HEK293 (cell line): Measurements from ENCODE around the gene SERPINB6.

Experiments
- GLIS1 ChIP-seq: fragments of 450-650 bp; formaldehyde crosslinking; IDR thresholded peaks from 2 replicates; pipeline ENCODE4 v1.5.1; 2016; ENCODE audit warnings: missing biosample characterization, missing genetic modification characterization
- HOXA7 ChIP-seq: sonication (generic); formaldehyde crosslinking; IDR thresholded peaks from 2 replicates; pipeline ENCODE4 v1.8.1; 2022; ENCODE audit warnings: missing genetic modification reagents, borderline replicate concordance
- HOXD13 ChIP-seq: sonication (generic); formaldehyde crosslinking; IDR thresholded peaks from 2 replicates; pipeline ENCODE4 v1.8.0; 2022; ENCODE audit warnings: missing genetic modification reagents, borderline replicate concordance
- IKZF3 ChIP-seq: fragments of 450-650 bp; IDR thresholded peaks from 2 replicates; pipeline ENCODE4 v1.5.0; 2018; ENCODE audit warnings: missing biosample characterization, mild to moderate bottlenecking, missing genetic modification characterization, moderate library complexity
- MEIS1 ChIP-seq: sonication (generic); formaldehyde crosslinking; IDR thresholded peaks from 2 replicates; pipeline ENCODE4 v1.8.1; 2022; ENCODE audit warnings: missing genetic modification reagents, mild to moderate bottlenecking, borderline replicate concordance
- MYNN ChIP-seq: fragments of 450-650 bp; formaldehyde crosslinking; IDR thresholded peaks from 2 replicates; pipeline ENCODE4 v1.5.1; 2016; ENCODE audit warnings: missing biosample characterization, missing genetic modification characterization, borderline replicate concordance
- OSR2 ChIP-seq: fragments of 450-650 bp; formaldehyde crosslinking; IDR thresholded peaks from 2 replicates; pipeline ENCODE4 v1.5.1; 2016; ENCODE audit warnings: missing biosample characterization, missing genetic modification characterization
- ZBTB1 ChIP-seq: fragments of 450-650 bp; formaldehyde crosslinking; IDR thresholded peaks from 2 replicates; pipeline ENCODE4 v1.5.1; 2016; ENCODE audit warnings: missing biosample characterization, missing genetic modification characterization
- ZNF10 ChIP-seq: fragments of 450-650 bp; formaldehyde crosslinking; IDR thresholded peaks from 2 replicates; pipeline ENCODE4 v1.5.1; 2017; ENCODE audit warnings: missing biosample characterization, missing genetic modification characterization
- ZNF140 ChIP-seq: fragments of 450-650 bp; formaldehyde crosslinking; IDR thresholded peaks from 2 replicates; pipeline ENCODE4 v1.5.1; 2016; ENCODE audit warnings: missing biosample characterization, missing genetic modification characterization
- ZNF174 ChIP-seq: fragments of 450-650 bp; formaldehyde crosslinking; IDR thresholded peaks from 2 replicates; pipeline ENCODE4 v1.5.0; 2017; ENCODE audit warnings: missing biosample characterization, mild to moderate bottlenecking, missing genetic modification characterization
- ZNF2 ChIP-seq: fragments of 450-650 bp; formaldehyde crosslinking; IDR thresholded peaks from 2 replicates; pipeline ENCODE4 v1.5.1; 2016; ENCODE audit warnings: missing biosample characterization, missing genetic modification characterization
- ZNF391 ChIP-seq: fragments of 450-650 bp; formaldehyde crosslinking; IDR thresholded peaks from 2 replicates; pipeline ENCODE4 v1.5.1; 2016; ENCODE audit warnings: low read depth, missing biosample characterization, missing genetic modification characterization, borderline replicate concordance
- ZNF416 ChIP-seq: fragments of 450-650 bp; formaldehyde crosslinking; IDR thresholded peaks from 2 replicates; pipeline ENCODE4 v1.5.1; 2016; ENCODE audit warnings: missing biosample characterization, missing genetic modification characterization
- ZNF433 ChIP-seq: fragments of 450-650 bp; formaldehyde crosslinking; IDR thresholded peaks from 2 replicates; pipeline ENCODE4 v1.5.1; 2016; ENCODE audit warnings: missing biosample characterization, missing genetic modification characterization, low read depth
- ZNF555 ChIP-seq: fragments of 450-650 bp; formaldehyde crosslinking; conservative IDR thresholded peaks from 2 replicates; pipeline ENCODE4 v1.5.1; 2017; ENCODE audit warnings: missing biosample characterization, mild to moderate bottlenecking, missing genetic modification characterization, inconsistent platforms
- ZNF596 ChIP-seq: fragments of 450-650 bp; IDR thresholded peaks from 2 replicates; pipeline ENCODE4 v1.5.0; 2018; ENCODE audit warnings: missing biosample characterization, mild to moderate bottlenecking, missing genetic modification characterization, moderate library complexity
- ZNF621 ChIP-seq: fragments of 450-650 bp; formaldehyde crosslinking; IDR thresholded peaks from 2 replicates; pipeline ENCODE4 v1.5.1; 2017; ENCODE audit warnings: missing biosample characterization, missing genetic modification characterization
- ZNF623 ChIP-seq: fragments of 450-650 bp; formaldehyde crosslinking; IDR thresholded peaks from 2 replicates; pipeline ENCODE4 v1.5.1; 2016; ENCODE audit warnings: missing biosample characterization, missing genetic modification characterization
- ZNF664 ChIP-seq: fragments of 450-650 bp; formaldehyde crosslinking; IDR thresholded peaks from 2 replicates; pipeline ENCODE4 v1.5.1; 2016; ENCODE audit warnings: missing biosample characterization, missing genetic modification characterization
- ZNF768 ChIP-seq: fragments of 450-650 bp; formaldehyde crosslinking; IDR thresholded peaks from 2 replicates; pipeline ENCODE4 v1.5.1; 2018; ENCODE audit warnings: missing biosample characterization, mild to moderate bottlenecking, missing genetic modification characterization
- ZNF791 ChIP-seq: fragments of 450-650 bp; formaldehyde crosslinking; IDR thresholded peaks from 2 replicates; pipeline ENCODE4 v1.5.1; 2016; ENCODE audit warnings: missing biosample characterization, missing genetic modification characterization
- TF ChIP-seq, protein P1 (sequence below): fragments of 450-650 bp; formaldehyde crosslinking; IDR thresholded peaks from 2 replicates; pipeline ENCODE4 v1.5.1; 2016; ENCODE audit warnings: missing biosample characterization, missing genetic modification characterization
- TF ChIP-seq, protein P2 (sequence below): fragments of 450-650 bp; formaldehyde crosslinking; IDR thresholded peaks from 2 replicates; pipeline ENCODE4 v1.5.1; 2016; ENCODE audit warnings: missing biosample characterization, missing genetic modification characterization
- TF ChIP-seq, protein P3 (sequence below): fragments of 450-650 bp; formaldehyde crosslinking; IDR thresholded peaks from 2 replicates; pipeline ENCODE4 v1.5.1; 2016; ENCODE audit warnings: missing biosample characterization, missing genetic modification characterization
- TF ChIP-seq, protein P4 (sequence below): fragments of 450-650 bp; formaldehyde crosslinking; IDR thresholded peaks from 2 replicates; pipeline ENCODE4; 2016; ENCODE audit warnings: missing biosample characterization, missing genetic modification characterization

Gene SERPINB6

DNA sequence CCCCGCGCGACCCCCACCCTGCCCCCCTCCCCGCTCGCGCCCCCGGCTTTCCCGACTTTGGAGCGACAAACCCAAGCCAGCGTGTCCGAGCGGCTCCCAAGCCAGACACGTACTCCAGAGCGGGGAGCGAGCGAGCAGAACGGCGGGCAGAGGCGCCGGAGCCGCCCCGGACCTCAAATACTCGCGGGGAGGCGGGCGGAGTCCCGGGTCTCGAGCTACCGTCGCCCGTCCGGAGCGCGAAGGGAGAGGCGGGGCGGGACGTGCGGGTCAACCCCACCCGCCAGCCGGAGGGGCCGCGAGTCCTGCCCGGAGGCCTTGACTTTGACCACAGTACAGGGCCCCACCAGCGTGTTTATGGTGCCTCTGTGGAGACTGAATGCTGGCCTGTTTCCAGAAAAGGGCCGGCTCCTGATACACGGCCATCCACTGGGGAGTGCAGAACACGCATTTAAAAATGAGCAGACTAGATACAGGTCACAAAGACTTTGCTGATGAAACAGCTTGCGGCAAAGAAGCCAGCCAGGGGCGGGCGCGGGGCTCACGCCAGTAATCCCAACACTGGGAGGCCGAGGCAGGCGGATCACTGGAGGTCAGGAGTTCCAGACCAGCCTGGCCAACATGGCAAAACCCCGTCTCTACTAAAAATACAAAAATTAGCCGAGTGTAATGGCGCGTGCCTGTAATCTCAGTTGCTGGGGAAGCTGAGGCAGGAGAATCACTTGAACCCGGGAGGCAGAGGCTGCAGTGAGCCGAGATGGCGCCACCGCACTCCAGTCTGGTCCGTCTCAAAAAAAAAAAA, at the start of gene SERPINB6 (continued):
- TF ChIP-seq, protein P1, sequence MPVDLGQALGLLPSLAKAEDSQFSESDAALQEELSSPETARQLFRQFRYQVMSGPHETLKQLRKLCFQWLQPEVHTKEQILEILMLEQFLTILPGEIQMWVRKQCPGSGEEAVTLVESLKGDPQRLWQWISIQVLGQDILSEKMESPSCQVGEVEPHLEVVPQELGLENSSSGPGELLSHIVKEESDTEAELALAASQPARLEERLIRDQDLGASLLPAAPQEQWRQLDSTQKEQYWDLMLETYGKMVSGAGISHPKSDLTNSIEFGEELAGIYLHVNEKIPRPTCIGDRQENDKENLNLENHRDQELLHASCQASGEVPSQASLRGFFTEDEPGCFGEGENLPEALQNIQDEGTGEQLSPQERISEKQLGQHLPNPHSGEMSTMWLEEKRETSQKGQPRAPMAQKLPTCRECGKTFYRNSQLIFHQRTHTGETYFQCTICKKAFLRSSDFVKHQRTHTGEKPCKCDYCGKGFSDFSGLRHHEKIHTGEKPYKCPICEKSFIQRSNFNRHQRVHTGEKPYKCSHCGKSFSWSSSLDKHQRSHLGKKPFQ (tag by site-specific recombination) = 0 out of 2 replicates have a peak, but pooled peaks have one; percentile 10
- no peak for TF ChIP-seq ZNF174 (tag by site-specific recombination)
- no peak for TF ChIP-seq OSR2 (tag by site-specific recombination)
- TF ChIP-seq MYNN (tag by site-specific recombination) = no peak
- peak; percentile 38; the same call in 1 of the 2 replicates for TF ChIP-seq ZNF2
- TF ChIP-seq ZNF433 (tag by site-specific recombination) = no peak
- TF ChIP-seq, protein P2, sequence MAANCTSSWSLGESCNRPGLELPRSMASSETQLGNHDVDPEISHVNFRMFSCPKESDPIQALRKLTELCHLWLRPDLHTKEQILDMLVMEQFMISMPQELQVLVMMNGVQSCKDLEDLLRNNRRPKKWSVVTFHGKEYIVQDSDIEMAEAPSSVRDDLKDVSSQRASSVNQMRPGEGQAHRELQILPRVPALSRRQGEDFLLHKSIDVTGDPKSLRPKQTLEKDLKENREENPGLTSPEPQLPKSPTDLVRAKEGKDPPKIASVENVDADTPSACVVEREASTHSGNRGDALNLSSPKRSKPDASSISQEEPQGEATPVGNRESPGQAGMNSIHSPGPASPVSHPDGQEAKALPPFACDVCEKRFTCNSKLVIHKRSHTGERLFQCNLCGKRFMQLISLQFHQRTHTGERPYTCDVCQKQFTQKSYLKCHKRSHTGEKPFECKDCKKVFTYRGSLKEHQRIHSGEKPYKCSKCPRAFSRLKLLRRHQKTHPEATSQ = no peak
- TF ChIP-seq ZBTB1 = no peak
- no peak for TF ChIP-seq ZNF621 (tag by site-specific recombination)
- TF ChIP-seq IKZF3 (tag by site-specific recombination) = no peak
- no peak for TF ChIP-seq ZNF623 (tag by site-specific recombination)
- TF ChIP-seq ZNF10 = 0 out of 2 replicates have a peak, but pooled peaks have one; percentile 40
- TF ChIP-seq ZNF140 (tag by site-specific recombination) = no peak
- TF ChIP-seq, protein P3, sequence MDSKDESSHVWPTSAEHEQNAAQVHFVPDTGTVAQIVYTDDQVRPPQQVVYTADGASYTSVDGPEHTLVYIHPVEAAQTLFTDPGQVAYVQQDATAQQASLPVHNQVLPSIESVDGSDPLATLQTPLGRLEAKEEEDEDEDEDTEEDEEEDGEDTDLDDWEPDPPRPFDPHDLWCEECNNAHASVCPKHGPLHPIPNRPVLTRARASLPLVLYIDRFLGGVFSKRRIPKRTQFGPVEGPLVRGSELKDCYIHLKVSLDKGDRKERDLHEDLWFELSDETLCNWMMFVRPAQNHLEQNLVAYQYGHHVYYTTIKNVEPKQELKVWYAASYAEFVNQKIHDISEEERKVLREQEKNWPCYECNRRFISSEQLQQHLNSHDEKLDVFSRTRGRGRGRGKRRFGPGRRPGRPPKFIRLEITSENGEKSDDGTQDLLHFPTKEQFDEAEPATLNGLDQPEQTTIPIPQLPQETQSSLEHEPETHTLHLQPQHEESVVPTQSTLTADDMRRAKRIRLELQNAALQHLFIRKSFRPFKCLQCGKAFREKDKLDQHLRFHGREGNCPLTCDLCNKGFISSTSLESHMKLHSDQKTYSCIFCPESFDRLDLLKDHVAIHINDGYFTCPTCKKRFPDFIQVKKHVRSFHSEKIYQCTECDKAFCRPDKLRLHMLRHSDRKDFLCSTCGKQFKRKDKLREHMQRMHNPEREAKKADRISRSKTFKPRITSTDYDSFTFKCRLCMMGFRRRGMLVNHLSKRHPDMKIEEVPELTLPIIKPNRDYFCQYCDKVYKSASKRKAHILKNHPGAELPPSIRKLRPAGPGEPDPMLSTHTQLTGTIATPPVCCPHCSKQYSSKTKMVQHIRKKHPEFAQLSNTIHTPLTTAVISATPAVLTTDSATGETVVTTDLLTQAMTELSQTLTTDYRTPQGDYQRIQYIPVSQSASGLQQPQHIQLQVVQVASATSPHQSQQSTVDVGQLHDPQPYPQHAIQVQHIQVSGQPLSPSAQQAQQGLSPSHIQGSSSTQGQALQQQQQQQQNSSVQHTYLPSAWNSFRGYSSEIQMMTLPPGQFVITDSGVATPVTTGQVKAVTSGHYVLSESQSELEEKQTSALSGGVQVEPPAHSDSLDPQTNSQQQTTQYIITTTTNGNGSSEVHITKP (tag by site-specific recombination) = peak; percentile 74
- 0 out of 2 replicates have a peak, but pooled peaks have one; percentile 11 for TF ChIP-seq ZNF596
- no peak for TF ChIP-seq ZNF768 (tag by site-specific recombination)
- TF ChIP-seq ZNF664 (tag by site-specific recombination) = no peak
- TF ChIP-seq GLIS1 (tag by site-specific recombination) = 0 out of 2 replicates have a peak, but pooled peaks have one; percentile 14
- TF ChIP-seq ZNF416 = no peak
- TF ChIP-seq HOXD13 = no peak
- TF ChIP-seq ZNF791 (tag by site-specific recombination) = no peak
- TF ChIP-seq, protein P4, sequence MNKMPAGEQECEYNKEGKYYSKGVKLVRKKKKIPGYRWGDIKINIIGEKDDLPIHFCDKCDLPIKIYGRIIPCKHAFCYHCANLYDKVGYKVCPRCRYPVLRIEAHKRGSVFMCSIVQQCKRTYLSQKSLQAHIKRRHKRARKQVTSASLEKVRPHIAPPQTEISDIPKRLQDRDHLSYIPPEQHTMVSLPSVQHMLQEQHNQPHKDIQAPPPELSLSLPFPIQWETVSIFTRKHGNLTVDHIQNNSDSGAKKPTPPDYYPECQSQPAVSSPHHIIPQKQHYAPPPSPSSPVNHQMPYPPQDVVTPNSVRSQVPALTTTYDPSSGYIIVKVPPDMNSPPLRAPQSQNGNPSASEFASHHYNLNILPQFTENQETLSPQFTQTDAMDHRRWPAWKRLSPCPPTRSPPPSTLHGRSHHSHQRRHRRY (tag by site-specific recombination) = no peak
- no peak for TF ChIP-seq HOXA7 (CRISPR knock-in tag)
- no peak for TF ChIP-seq ZNF555 (tag by site-specific recombination)
- no peak for TF ChIP-seq MEIS1 (CRISPR knock-in tag)
- no peak for TF ChIP-seq ZNF391 (tag by site-specific recombination)
